MM.1S (cell line): ENCODE measurements around the gene HMG20A.

Experiments
- EZH2 ChIP-seq: fragments of 300-600 bp; sonication (generic); optimal IDR thresholded peaks from 2 replicates; pipeline ENCODE3; 2017; ENCODE audit warnings: low read depth, mild to moderate bottlenecking, antibody characterized with exemption, low read length, mixed read lengths
- TF ChIP-seq, protein P1 (sequence below): fragments of 300-600 bp; sonication (generic); IDR thresholded peaks from 2 replicates; pipeline ENCODE4 v1.5.1; 2016; ENCODE audit warnings: antibody characterized with exemption, low read length, mixed read lengths

DNA sequence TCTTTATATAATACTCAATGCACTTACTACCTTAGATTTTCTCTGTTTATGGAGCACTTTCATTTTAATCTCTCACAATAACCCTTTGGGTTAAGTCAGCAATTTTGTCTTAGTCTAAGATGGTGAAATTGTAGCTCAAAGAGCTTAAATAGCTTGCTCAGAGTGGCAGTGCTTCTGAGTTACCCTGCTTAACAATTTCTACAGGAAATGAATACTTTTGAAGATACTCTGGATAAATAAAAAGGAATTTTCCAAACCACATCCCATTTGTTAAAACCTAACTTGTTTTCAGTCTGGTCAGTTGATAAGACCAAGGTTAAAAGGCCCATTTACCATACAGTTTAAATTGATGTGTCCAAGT lies 37.2 kb downstream of the HMG20A start:
- TF ChIP-seq, protein P1, sequence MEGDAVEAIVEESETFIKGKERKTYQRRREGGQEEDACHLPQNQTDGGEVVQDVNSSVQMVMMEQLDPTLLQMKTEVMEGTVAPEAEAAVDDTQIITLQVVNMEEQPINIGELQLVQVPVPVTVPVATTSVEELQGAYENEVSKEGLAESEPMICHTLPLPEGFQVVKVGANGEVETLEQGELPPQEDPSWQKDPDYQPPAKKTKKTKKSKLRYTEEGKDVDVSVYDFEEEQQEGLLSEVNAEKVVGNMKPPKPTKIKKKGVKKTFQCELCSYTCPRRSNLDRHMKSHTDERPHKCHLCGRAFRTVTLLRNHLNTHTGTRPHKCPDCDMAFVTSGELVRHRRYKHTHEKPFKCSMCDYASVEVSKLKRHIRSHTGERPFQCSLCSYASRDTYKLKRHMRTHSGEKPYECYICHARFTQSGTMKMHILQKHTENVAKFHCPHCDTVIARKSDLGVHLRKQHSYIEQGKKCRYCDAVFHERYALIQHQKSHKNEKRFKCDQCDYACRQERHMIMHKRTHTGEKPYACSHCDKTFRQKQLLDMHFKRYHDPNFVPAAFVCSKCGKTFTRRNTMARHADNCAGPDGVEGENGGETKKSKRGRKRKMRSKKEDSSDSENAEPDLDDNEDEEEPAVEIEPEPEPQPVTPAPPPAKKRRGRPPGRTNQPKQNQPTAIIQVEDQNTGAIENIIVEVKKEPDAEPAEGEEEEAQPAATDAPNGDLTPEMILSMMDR: no peak
- no peak for TF ChIP-seq EZH2
